ENCODE results near the gene POMGNT2.

The POMGNT2 gene

GRCh38 chr3:43104039-43104438 lies 1.8 kb downstream of the POMGNT2 start:
- no peak for DNase-seq

- DNase-seq, result no peak
Observed at GRCh38 chr3:43102773-43103480, 3.0 kb downstream of the POMGNT2 start.

- no peak for DNase-seq
Observed at GRCh38 chr3:43098761-43099160, 7.1 kb downstream of the POMGNT2 start.

- DNase-seq, result no peak
Observed at GRCh38 chr3:43097400-43098080, 8.3 kb downstream of the POMGNT2 start.

- DNase-seq, result no peak
Observed at GRCh38 chr3:43096761-43097160, 9.1 kb downstream of the POMGNT2 start.

GRCh38 chr3:43095370-43095769 lies 10.5 kb downstream of the POMGNT2 start:
- DNase-seq, result no peak

GRCh38 chr3:43094851-43095250 lies 11.0 kb downstream of the POMGNT2 start:
- DNase-seq, result no peak

GRCh38 chr3:43094381-43094780 lies 11.5 kb downstream of the POMGNT2 start:
- DNase-seq, result no peak

- DNase-seq, result no peak
Observed at GRCh38 chr3:43093974-43094373, 11.9 kb downstream of the POMGNT2 start.

- no peak for DNase-seq
Observed at GRCh38 chr3:43093006-43093405, 12.9 kb downstream of the POMGNT2 start.

GRCh38 chr3:43091481-43091880 lies 14.4 kb downstream of the POMGNT2 start:
- DNase-seq, result no peak

GRCh38 chr3:43090238-43090637 lies 15.6 kb downstream of the POMGNT2 start:
- no peak for DNase-seq

- DNase-seq, result no peak
Observed at GRCh38 chr3:43089081-43089480, 16.8 kb downstream of the POMGNT2 start.

GRCh38 chr3:43087249-43087776 lies 18.6 kb downstream of the POMGNT2 start:
- DNase-seq, result no peak

GRCh38 chr3:43086460-43087165 lies 19.3 kb downstream of the POMGNT2 start:
- DNase-seq, result no peak

- no peak for DNase-seq
Observed at GRCh38 chr3:43082457-43082856, 23.4 kb downstream of the POMGNT2 start.

- DNase-seq, result no peak
Observed at GRCh38 chr3:43081796-43082195, 24.1 kb downstream of the POMGNT2 start.

- DNase-seq, result no peak
Observed at GRCh38 chr3:43080726-43081568, 24.9 kb downstream of the POMGNT2 start.

GRCh38 chr3:43079536-43080332 lies 26.1 kb downstream of the POMGNT2 start:
- no peak for DNase-seq

GRCh38 chr3:43077707-43078106 lies 28.2 kb downstream of the POMGNT2 start:
- DNase-seq, result no peak
